Islet of Langerhans (tissue), 1 donor: ENCODE measurements around the gene CBLC.

Source experiments
- FAIRE-seq: peaks from one replicate; lab custom pipeline; 2011; peaks lifted over from hg19 to GRCh38; lab: Jason Lieb, UNC

The CBLC gene

DNA sequence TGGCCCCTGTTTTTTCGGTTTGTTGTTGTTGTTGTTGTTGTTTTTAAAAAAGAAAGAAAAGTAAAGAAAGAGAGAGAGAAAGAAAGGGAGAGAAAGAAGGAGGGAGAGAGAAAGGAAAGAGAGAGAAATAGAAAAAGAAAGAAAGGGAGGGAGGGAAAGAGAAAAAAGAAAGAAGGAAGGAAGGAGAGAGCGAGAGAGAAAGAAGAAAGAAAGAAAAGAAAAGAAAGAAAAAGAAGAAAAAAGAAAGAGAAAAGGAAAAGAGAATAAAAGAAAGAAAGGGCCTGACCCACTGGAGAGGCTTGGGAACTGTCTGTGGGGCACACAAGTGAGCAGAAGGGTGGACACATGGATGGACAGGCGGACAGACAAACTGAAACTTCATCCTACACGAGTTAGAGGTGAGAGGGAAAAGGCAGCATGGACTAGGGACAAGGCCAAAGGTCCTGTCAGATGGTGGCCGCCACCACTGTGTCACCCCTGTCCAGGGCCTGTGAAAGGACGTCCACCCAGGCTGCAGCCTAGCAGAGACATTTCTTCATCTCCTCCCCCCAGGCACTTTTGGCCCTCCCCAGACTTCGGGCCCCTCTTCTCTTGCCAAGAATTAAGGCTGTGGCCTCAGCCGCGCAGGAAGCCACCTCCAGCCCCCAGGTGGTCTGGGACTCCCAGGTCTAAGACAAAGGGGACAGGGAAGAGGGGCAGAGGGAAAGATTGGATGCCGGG is 22.1 kb downstream of the CBLC start:
- no peak for FAIRE-seq

- FAIRE-seq = no peak
Measured at GRCh38 chr19:44800461-44800860, 22.8 kb downstream of the CBLC start.

DNA sequence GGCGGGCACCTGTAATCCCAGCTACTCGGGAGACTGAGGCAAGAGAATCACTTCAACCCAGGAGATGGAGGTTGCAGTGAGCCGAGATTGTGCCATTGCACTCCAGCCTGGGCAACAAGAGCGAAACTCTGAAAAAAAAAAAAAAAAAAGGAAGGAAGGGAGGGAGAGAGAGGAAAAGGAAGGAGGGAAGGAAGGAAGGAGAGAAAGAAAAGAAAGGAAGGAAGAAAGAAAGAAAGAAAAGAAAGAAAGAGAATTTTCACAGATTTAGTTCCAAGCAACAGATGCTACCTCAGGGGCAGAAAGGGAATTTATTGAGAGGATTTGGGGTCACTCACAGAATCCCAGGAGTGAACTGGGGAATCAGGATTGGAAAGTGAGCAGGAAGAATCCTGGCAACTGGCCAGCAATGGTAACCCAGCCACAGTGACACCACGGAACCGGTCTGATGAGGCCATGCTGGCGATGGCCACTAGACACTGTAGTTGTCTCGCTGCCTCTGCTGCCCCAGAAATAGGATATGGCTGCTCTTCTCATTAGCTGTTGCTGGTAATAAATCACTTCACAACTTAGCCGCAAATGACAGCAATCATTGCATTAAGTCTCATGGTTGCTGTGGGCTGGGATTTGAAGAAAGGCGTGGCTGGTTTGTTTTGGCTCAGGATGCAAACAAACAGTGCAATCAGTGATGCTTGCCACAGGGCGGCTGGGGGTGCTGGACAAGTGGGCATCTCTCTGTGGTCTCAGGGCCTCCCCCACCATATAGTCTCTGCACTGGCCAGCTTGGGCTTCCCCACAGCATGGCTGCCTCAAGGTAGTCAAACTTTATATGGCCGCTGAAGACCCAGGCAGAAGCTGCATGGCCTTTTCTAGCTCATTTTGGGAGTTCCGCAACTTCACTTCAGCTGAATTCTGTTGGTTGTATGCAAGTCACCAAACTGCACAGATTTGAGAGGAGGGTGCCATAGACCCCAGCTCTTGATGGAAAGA is 26.0 kb downstream of the CBLC start:
- no peak for FAIRE-seq

- FAIRE-seq = no peak
Measured at GRCh38 chr19:44806291-44806690, 28.6 kb downstream of the CBLC start.

- FAIRE-seq = no peak
Measured at GRCh38 chr19:44807162-44807561, 29.5 kb downstream of the CBLC start.

GRCh38 chr19:44807652-44808462 is 30.2 kb downstream of the CBLC start:
- no peak for FAIRE-seq

GRCh38 chr19:44808463-44809371 is 31.0 kb downstream of the CBLC start, which contains the start of gene BCAM:
TSS of gene BCAM (plus strand) at chr19:44809103. CDS start at chr19:44809125, 22 bp downstream.
- FAIRE-seq = no peak

- no peak for FAIRE-seq
Measured at GRCh38 chr19:44809577-44810233, 32.0 kb downstream of the CBLC start.

GRCh38 chr19:44810234-44811121 is 32.8 kb downstream of the CBLC start:
- no peak for FAIRE-seq

GRCh38 chr19:44811122-44811419 is 33.4 kb downstream of the CBLC start:
- FAIRE-seq = no peak

DNA sequence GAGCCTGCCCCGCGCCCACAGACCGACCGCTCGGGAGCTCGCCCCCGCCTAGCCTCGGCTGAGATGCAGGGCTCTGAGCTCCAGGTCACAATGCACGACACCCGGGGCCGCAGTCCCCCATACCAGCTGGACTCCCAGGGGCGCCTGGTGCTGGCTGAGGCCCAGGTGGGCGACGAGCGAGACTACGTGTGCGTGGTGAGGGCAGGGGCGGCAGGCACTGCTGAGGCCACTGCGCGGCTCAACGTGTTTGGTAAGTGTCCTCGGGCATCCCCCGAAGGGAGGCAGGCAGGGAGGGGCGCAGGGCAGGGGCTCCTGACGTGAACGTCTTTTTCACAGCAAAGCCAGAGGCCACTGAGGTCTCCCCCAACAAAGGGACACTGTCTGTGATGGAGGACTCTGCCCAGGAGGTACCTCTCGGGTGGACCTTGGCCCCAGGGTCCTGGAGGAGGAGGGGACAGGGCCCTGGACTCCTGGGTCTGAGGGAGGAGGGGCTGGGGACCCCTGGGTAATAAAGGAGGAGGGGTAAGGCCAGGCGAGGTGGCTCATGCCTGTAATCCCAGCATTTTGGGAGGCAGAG is 34.5 kb downstream of the CBLC start:
- FAIRE-seq = no peak

DNA sequence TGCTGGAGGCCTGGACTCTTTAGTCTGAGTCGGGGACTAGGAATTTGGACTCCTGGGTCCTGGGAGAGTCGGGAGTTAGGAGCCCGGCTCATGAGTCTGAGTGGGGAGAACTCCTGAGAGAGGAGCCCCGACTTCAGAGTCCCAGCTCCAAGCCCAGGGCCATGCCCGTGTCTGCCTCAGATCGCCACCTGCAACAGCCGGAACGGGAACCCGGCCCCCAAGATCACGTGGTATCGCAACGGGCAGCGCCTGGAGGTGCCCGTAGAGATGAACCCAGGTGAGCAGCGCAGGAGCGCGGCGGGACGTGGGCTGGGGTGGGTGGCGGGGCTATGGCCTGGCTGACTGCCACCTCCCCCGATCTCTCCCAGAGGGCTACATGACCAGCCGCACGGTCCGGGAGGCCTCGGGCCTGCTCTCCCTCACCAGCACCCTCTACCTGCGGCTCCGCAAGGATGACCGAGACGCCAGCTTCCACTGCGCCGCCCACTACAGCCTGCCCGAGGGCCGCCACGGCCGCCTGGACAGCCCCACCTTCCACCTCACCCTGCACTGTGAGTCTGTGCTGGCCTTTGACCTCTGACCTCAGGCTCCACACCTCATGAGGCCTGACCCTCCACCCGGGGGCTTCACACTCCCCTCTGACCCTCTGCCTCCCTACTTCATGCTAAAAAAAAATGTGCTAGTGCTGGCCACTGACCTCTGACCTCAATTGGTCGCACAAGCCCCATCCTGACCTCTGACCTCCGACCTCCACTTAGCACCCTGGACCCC is 35.6 kb downstream of the CBLC start:
- FAIRE-seq = no peak

DNA sequence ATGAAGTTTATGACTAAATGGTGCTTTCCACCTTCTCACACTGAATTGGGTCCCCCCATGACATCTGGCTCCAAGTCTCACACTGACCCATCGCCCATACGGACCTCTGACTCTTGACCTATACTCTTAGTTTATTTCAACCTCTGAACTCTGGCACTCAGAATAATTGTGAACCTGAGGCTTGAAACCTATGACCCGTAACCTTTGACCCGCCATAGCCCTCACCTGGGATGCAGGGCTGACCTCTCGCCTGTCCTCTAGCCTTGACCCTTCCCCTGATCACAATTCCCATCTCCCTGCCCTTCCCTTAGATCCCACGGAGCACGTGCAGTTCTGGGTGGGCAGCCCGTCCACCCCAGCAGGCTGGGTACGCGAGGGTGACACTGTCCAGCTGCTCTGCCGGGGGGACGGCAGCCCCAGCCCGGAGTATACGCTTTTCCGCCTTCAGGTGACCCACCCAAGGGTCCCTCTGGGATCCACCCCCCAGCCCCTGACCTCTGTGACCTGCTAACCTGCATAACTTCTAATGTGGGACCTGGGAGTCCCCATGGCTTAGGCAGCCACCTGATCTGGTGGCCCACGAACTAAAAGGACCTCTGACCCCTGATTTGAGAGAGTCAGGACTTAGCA is 36.3 kb downstream of the CBLC start:
- no peak for FAIRE-seq

DNA sequence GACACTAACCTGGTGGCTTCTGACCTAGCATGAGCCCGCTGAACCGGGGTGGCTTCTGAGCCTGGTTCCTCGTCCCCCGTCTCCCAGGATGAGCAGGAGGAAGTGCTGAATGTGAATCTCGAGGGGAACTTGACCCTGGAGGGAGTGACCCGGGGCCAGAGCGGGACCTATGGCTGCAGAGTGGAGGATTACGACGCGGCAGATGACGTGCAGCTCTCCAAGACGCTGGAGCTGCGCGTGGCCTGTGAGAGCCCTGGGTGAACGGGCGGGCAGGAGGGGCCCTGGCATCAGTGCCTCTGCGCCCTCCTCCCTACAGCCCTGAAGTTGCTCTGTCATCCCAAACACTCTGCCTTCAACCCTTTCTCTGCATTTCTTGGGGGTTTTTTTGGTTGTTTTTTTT is 36.8 kb downstream of the CBLC start:
- FAIRE-seq = no peak

DNA sequence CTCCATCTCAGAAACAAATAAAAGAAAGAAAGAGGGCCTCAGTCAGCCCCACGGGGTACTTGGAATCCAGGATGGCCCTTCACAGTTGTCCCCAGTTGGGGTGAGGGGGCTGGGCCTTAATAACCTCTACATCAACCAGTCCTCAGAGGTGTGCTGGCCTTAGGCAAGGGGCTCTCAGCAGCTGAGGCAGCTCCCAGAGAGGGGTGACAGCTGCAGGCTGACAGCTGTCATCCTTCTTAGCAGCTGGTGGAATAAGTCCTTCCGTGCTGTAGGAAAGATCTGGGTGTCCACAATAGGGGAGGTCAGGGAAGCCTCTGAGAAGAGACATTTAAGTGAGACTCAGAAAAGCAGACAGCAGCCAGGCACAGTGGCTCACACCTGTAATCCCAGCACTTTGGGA is 38.6 kb downstream of the CBLC start:
- no peak for FAIRE-seq

DNA sequence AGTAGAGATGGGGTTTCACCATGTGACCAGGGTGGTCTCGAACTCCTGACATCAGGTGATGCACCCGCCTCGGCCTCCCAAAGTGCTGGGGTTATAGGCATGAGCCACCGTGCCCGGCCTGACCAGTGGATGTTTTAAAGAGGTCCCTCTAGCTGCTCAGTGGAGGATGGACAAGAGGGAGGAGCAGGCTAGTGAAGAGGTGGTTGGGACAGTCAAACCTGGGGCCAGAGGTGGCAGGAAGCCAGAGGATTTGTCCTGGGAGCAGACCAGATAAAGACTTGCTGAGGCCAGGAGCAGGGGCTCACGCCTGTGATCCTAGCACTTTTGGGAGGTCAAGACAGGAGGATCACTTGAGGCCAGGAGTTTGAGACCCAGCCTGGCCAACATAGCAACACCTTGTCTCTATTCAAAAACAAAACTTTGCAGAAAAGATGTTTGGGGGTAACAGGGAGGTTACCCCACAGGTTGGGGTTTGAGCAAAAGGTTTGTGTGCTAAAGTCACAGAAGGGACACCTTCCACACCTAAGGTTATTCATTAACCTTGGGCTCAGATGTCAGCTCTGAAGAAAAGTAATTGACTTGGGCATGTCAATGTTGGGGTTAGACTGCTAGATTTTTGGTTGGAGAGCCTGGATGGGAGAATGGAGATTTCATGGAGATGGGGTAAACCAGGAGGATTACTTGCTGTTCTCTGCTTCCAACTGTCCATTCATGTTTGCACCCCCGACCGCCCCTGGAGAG is 40.2 kb downstream of the CBLC start:
- no peak for FAIRE-seq

- FAIRE-seq = no peak
Measured at GRCh38 chr19:44818466-44819031, 40.9 kb downstream of the CBLC start.
